GM19240 (cell line): ENCODE data around the gene OR5M11.
"Not testable (repeated sequence)": the region's sequence is repeated elsewhere in the genome, so short reads cannot be mapped to it uniquely, and the experiment has no call there.

ENCODE experiments used
- DNase-seq: peaks from one replicate; pipeline ENCODE4 v3.0.0; 2011; ENCODE audit warnings: low spot score; ENCODE audit not compliant: insufficient read length

OR5M11 gene

GRCh38 chr11:56543157-56543556, at the start of gene OR5M11:
Gene OR5M11 (minus strand): TSS chr11:56543257. CDS start chr11:56543257, 0 bp downstream.
- DNase-seq: no peak

- not testable (repeated sequence) for DNase-seq
These were observed 49.1 kb upstream of the OR5M11 start for GRCh38 chr11:56592088-56592717.

- DNase-seq: no peak
These were observed 34.6 kb upstream of the OR5M11 start, which contains the start of gene OR5M10 for GRCh38 chr11:56577621-56578020. Gene OR5M10 (minus strand): TSS chr11:56577721. CDS start chr11:56577721, 0 bp downstream.

DNA sequence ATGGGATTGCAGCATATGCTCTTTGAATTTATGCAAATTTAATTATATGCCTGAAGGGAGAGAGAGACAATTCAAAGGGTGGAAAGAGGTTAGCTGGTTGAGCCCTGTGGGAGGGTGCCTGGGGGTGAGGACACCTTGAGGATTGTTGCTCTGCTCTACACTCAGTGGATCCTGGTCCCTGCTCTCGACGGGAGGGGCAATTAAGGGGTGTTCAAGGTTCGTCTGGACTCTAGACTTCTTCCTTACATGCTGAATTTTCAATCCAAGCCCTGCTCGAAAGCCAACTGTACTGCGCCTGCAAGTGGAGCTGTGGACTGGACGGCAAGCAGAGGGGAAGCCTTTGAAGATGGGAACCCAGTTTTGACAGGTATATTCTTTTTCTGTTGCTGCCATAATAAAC, 15.5 kb upstream of the OR5M11 start:
- DNase-seq: no peak

- not testable (repeated sequence) for DNase-seq
These were observed 11.6 kb upstream of the OR5M11 start for GRCh38 chr11:56554691-56555090.

DNA sequence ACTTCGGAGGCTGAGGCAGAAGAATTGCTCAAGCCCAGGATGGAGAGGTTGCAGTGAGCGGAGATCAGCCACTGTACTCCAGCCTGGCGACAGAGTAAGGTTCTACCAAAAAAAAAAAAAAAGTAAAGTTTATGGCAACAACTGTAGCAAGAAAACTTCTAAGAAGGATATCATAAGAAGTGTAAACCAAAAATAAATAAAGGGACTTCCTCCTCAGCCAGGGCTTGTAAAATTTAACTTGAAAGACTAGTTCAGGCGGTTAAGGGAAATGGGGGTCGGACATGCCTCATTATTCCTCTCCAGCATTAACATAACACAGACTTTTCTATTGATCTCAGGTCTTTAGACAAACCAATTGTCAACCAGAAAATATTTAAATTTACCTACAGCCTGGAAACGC, 2.5 kb upstream of the OR5M11 start:
- DNase-seq: no peak

DNA sequence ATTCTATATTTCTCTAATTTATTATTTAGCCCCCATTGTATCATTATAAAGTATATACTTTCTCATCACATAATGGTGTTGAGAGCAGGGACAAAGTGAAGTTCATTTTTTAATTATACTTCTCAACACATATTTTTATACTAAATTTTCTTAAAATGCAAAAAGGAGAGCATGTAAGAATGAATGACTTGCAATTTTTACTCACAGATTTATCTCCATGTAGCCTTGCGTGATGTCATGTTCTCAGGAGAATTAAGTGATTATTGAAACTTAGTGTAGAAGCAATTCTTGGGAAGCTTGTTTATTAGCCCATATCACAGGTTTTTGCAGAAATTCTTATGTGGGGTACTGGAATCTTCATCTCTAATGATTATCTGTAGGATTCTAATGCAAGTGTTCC, 682 bp upstream of the OR5M11 start:
- no peak for DNase-seq

- DNase-seq: no peak
These were observed 9.9 kb downstream of the OR5M11 start for GRCh38 chr11:56533054-56533740.

DNA sequence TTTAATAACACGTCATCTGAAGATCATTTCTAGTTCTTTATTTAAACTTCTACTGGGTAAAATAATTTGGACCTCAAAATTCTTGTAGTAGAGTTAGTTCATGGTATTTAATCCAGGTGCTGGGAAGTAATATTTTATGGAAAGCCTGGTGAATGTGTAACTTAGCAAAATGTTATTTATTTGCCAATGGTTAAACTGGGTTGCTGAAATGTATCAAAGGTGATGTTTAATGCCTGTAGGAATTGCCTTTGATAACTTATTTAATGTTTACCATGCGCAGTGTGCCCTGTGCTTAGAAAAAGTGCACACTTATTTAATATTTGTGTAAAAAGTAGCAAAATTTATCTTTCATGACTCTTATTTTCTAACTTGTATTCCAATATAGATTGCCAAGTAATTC, 11.2 kb downstream of the OR5M11 start:
- no peak for DNase-seq

DNA sequence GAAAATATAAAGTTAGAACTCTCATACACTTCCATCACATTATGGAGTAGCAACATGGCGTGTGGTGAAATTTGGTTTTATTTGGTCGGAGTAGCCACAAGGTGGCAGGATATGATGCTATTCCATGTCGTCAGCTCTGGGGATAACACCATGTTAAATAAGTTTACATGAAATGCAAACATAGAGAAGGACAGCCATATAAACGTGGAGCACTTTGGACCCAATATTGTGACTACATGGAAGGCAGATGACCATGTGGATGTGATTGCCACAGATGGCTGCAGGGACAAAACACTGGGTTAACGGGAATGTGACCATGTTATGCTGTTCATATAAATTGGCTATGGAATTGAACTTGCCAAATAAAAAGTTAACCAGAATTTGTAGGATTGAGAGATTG, 21.0 kb downstream of the OR5M11 start:
- no peak for DNase-seq

DNA sequence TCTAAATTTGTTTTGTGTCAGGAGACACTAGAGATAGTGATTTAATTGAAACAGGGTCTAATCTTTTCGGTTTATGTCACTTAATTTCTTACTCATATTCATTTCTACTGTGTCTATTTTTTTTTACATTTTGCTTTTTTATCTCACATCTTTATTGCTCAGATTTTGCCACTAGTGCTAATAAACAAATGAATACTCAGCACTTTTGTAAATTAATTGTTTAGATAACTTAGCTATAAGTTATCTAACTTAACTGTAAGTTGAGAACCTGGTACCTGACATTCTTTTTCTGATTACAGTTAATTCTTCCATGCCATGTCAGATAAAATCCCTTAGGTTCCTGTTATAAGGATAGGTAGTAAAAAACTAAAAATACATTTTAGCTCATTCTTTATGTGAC, 29.8 kb downstream of the OR5M11 start:
- DNase-seq: no peak

DNA sequence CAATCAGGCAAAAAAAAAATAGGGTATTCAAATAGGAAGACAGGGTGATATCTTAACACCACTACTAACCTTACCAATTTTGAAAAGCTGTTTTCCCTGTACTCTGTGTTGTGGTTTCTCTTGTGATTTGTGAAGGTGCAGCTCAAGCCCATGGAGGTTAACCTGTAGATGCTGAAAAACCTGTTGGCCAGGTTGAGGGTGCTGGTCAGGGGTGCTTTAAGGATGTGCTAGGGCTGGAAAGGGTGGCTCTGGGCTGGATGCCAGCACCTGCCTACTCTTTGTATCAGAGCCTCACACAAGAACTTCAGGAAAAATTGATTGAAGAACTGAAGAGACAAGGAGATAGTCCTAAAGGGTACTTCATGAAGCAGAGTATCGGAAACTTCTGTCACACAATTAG, 33.6 kb downstream of the OR5M11 start:
- no peak for DNase-seq

DNA sequence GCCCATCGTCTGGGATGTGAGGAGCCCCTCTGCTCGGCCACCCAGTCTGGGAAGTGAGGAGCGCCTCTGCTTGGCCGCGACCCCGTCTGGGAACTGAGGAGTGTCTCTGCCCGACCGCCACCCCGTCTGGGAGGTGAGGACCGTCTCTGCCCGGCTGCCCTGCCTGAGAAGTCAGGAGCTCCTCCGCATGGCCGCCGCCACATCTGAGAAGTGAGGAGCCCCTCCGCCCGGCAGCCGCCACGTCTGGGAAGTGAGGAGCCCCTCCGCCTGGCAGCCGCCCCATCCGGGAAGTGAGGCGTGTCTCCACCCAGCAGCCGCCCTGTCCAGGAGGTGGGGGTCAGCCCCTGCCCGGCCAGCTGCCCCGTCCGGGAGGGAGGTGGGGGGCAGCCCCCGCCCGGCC, 46.0 kb downstream of the OR5M11 start:
- DNase-seq: no peak

DNA sequence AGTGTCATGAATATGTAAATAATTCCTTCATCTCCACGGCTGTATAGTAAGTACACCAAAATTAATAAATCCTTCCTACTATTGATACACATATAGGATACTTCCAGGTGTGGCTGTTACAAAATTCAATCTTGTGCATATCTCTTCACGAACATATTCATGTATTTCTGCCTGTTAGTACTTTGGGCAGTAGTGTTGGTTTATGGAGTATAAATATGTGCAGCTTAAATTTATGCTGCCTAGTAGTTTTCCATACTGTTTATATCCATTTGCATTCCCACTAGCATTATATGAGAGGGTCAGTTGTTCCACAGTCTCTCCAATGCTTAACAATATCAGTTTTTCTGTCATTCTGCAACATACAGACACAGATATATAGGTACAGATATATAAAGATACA, 47.9 kb downstream of the OR5M11 start:
- no peak for DNase-seq
